ENCODE results near the gene CACNA2D2. TPM values are rescaled to one million over a fixed set of nuclear protein-coding genes. Genes with fewer than 3 reads are reported as not detected.

The CACNA2D2 gene
- total RNA-seq, 4 donors from 2014 or later = 1.5 to 3.3 (median 2.9) TPM

DNA sequence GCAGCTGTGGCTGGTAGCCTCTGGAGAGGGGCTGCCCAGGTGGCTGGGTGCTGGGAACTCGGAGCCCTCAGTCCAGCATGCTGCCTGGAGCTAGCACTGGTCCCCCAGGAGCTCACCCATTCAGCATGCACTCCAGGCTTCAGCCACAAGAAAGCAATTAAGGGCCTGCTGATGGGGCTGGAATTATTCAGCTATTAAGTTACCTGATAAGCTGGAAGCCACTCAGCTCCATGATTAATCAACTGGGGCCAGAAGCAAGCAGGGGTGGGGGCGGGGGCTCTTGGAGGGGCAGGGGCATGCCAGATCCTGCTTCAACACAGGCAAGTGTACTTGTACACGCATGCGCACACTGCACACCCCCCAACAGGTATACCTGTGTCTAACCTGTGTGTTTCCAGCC, 122.1 kb downstream of the CACNA2D2 start:
- 58 to 70% methylated on average over 2 to 4 of the region's 4 CpGs for WGBS, 2 donors
- DNase-seq = peak; percentile 31 to 34
- Histone ChIP-seq H3K27ac (no peak overlapping the region), H3K4me3 (replicated peaks in 1 of 3) (no peak overlapping the region), H3K4me1 (no peaks in the 10 kb centered on the region), H3K27me3 (no peaks in the 10 kb centered on the region), H3K36me3 (no peaks in the 10 kb centered on the region), H3K9me3 (no peaks in the 10 kb centered on the region)
- intact Hi-C loops (cut with DNase I) = no loop called here
- no peak for TF ChIP-seq POLR2A (IDR thresholded peaks at IDR 0.05)
- TF ChIP-seq, protein P1, sequence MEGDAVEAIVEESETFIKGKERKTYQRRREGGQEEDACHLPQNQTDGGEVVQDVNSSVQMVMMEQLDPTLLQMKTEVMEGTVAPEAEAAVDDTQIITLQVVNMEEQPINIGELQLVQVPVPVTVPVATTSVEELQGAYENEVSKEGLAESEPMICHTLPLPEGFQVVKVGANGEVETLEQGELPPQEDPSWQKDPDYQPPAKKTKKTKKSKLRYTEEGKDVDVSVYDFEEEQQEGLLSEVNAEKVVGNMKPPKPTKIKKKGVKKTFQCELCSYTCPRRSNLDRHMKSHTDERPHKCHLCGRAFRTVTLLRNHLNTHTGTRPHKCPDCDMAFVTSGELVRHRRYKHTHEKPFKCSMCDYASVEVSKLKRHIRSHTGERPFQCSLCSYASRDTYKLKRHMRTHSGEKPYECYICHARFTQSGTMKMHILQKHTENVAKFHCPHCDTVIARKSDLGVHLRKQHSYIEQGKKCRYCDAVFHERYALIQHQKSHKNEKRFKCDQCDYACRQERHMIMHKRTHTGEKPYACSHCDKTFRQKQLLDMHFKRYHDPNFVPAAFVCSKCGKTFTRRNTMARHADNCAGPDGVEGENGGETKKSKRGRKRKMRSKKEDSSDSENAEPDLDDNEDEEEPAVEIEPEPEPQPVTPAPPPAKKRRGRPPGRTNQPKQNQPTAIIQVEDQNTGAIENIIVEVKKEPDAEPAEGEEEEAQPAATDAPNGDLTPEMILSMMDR (IDR thresholded peaks at IDR 0.05) = no peak

DNA sequence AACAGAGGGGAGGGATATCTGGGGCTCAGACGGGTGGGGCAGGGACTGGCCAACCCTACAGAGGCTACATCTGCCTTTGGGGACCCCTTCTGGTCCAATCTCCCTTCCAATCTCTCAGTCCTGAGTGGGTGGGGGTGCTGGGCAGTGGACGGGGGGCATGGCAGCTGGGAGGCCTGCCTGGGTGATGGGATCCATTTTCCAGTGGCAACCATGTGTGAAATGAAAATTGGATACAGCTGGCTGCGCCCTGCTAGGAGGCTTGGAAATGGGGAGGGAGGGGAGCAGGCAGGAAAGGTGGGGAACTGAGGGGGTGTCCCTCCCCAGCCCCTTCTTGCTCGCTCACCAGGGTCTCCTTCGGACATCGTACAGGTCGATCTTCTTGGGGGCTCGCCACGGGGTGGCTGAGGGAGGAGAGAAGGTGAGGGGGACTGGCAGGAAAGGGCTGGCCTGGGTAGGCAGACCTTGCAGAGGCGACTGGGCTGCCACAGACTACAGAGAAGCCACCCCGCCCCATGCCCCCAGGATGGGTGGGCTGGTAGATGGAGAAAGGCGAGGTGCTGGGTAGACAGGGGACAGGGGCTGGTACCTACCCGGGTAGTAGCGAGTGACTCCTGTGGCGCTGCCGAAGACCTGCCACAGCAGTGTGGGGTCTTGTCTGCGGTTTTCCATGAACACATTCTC, 122.9 kb downstream of the CACNA2D2 start:
- H3K36me3 ChIP-seq = no peaks in the 10 kb centered on the region
- H3K27ac ChIP-seq = no peak overlapping the region
- H3K4me3 ChIP-seq (replicated peaks in 1 of 3) = no peak overlapping the region
- intact Hi-C loops (cut with DNase I) = no loop called here
- no peaks in the 10 kb centered on the region for H3K27me3 ChIP-seq
- WGBS, 2 donors = 80 to 86% methylated on average over 14 to 17 of the region's 17 CpGs
- TF ChIP-seq, protein P1 (IDR thresholded peaks at IDR 0.05) = no peak
- TF ChIP-seq POLR2A (IDR thresholded peaks at IDR 0.05) = no peak
- H3K4me1 ChIP-seq = no peaks in the 10 kb centered on the region
- DNase-seq = no peak
- no peaks in the 10 kb centered on the region for H3K9me3 ChIP-seq

DNA sequence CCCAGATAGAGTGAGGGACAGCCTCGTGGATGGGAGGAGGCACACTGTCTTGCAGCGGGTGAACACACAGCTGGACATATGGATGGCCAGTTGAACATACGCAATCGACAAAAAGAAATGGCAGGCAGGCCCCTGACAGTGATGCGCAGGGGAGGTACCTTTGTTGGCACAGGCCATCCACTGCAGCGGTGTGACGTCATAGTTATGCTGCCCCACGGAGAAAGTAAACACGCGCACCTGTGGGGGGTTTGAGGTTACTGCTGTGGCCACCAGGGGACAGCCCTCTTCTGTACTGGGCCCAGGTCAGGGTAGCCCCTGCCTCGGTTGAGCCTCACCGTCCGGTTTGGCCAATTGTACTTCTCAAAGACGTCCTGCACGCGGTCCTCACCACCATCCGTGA, 124.7 kb downstream of the CACNA2D2 start:
- Histone ChIP-seq H3K36me3 (no peaks in the 10 kb centered on the region), H3K4me1 (no peaks in the 10 kb centered on the region), H3K27me3 (no peaks in the 10 kb centered on the region), H3K27ac (no peak overlapping the region), H3K9me3 (no peaks in the 10 kb centered on the region), H3K4me3 (replicated peaks in 1 of 3) (no peak overlapping the region)
- WGBS, 2 donors = 91 to 95% methylated on average over 10 to 17 of the region's 17 CpGs
- TF ChIP-seq, protein P1 (IDR thresholded peaks at IDR 0.05) = no peak
- TF ChIP-seq POLR2A (IDR thresholded peaks at IDR 0.05) = no peak
- DNase-seq = no peak
- intact Hi-C loops (cut with DNase I) = no loop called here

DNA sequence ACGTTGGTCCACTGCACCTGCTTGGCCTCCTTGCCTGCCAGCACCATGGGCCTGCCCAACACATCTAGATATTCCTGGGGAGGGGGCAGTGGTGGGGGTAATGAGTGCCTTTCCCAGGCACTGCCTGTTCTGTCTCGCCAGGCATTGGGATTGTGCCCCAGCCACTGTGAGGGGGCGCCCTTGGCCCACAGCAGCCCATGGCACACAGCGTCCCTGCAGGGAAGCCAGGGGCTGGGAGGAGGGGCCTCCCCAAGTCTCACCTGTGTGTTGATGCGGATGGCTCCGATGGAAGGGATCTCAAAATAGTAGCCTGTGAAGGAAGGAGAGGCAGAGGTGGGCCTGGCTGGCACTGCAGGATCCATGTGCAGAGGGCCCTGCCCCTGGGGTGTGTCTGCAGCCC, 125.4 kb downstream of the CACNA2D2 start:
- Histone ChIP-seq H3K36me3 (no peaks in the 10 kb centered on the region), H3K27me3 (no peaks in the 10 kb centered on the region), H3K9me3 (no peaks in the 10 kb centered on the region), H3K4me1 (no peaks in the 10 kb centered on the region), H3K4me3 (replicated peaks in 1 of 3) (no peak overlapping the region), H3K27ac (no peak overlapping the region)
- no peak for DNase-seq
- intact Hi-C loops (cut with DNase I) = no loop called here
- TF ChIP-seq, protein P1 (IDR thresholded peaks at IDR 0.05) = no peak
- no peak for TF ChIP-seq POLR2A (IDR thresholded peaks at IDR 0.05)
- 77 to 92% methylated on average over 2 to 3 of the region's 6 CpGs for WGBS, 2 donors

DNA sequence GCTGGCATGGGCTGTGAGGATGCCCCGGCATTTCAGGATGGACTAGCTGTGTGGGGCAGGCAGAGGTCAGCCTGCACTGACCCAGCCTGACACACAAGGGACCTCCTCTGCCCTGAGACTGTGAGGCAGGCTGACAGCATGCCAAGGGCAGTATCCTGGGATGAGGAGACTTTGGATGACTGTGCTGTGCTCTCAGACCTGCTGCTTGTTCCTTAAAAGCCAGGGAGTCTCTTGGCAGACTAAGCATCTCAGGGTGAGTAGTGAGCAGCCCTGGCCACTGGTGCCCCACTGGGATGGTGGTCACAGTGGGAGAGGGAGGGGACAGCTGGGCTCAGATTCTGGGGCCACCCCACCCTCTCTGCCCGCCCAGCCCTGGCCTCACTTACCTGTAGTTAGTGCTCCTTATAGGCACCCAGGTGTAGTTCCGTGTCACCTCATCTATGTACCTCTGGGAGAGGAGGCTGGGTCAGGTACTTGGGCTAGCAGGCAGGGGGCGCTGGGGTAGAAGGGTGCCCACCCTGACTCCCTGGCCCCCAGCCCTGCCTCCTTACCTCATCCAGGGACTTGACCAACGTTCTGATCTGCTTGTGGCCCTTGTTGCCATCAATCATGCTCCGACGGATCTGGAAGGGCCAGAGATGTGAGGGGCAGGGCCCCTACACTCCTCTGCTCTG, 128.0 kb downstream of the CACNA2D2 start:
- TF ChIP-seq, protein P1 (IDR thresholded peaks at IDR 0.05) = no peak
- no peak for TF ChIP-seq POLR2A (IDR thresholded peaks at IDR 0.05)
- Histone ChIP-seq H3K27ac (no peak overlapping the region), H3K27me3 (no peaks in the 10 kb centered on the region), H3K4me3 (replicated peaks in 1 of 3) (no peak overlapping the region), H3K9me3 (no peaks in the 10 kb centered on the region), H3K36me3 (no peaks in the 10 kb centered on the region), H3K4me1 (no peaks in the 10 kb centered on the region)
- intact Hi-C loops (cut with DNase I) = no loop called here
- WGBS, 2 donors = 72 to 81% methylated on average over 5 to 7 of the region's 7 CpGs
- no peak for DNase-seq
